SH-SY5Y (cell line): ENCODE results near the gene ZCCHC24.

ENCODE experiments used
- GATA2 ChIP-seq: IDR thresholded peaks from 2 replicates; pipeline ENCODE4 v1.6.1; 2011; ENCODE audit warnings: mild to moderate bottlenecking, low read depth, low read length
- GATA3 ChIP-seq: IDR thresholded peaks from 2 replicates; pipeline ENCODE4 v1.6.1; 2011; ENCODE audit warnings: low read depth, mild to moderate bottlenecking, low read length, moderate library complexity

DNA sequence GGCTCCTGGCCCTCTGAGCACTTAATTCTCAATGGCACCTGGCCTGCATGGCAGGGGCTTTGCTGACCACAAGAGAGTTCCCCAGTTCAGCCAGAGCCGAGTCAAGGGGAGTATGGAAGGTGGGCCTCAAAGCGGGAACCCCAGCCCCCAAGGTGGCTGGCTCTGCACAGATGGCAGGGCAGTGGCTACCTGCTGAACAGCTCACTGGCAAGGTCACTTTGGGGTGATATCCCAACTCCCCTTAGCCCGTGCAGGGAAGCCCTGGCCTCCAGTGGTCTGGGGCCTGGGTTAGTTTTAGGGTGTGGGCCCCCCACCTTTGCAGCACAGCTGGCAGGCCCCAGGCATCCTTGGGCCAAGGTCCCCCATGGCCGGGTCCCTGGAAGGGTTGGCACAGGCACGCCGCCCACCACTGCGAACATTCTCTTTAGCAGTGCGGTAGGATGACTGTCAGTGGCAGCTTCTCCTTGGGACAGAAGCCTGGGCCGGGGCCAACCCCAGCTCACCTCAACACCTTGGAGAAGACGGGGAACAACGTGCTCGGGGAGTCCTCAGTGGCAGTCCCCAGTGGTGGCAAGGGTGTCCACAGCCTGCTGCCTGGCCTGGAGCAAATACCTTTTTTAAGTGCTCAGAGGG lies 61.3 kb downstream of the ZCCHC24 start:
- TF ChIP-seq GATA2 (no peak), GATA3 (no peak)
